GM18861 (cell line): ENCODE results near the gene LCN15.
"Not testable (repeated sequence)": the region's sequence is repeated elsewhere in the genome, so short reads cannot be mapped to it uniquely, and the experiment has no call there.

Source experiments
- ATAC-seq: cut with Tn5 transposase; IDR thresholded peaks from one replicate; pipeline ENCODE4 v1.9.1; 2021; ENCODE audit not compliant: unreplicated experiment

The LCN15 gene

DNA sequence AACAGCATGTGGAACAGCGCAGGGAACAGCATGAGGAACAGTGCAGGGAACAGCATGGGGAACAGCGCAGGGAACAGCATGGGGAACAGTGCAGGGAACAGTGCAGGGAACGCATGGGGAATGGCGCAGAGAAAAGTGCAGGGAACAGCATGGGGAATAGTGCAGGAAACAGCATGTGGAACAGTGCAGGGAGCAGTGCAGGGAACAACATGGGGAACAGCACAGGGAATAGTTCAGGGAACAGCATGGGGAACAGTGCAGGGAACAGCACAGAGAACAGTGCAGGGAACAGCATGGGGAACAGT is 8.2 kb downstream of the LCN15 start:
- ATAC-seq: no peak

- not testable (repeated sequence) for ATAC-seq
Observed at GRCh38 chr9:136755302-136756133, 8.8 kb downstream of the LCN15 start.

DNA sequence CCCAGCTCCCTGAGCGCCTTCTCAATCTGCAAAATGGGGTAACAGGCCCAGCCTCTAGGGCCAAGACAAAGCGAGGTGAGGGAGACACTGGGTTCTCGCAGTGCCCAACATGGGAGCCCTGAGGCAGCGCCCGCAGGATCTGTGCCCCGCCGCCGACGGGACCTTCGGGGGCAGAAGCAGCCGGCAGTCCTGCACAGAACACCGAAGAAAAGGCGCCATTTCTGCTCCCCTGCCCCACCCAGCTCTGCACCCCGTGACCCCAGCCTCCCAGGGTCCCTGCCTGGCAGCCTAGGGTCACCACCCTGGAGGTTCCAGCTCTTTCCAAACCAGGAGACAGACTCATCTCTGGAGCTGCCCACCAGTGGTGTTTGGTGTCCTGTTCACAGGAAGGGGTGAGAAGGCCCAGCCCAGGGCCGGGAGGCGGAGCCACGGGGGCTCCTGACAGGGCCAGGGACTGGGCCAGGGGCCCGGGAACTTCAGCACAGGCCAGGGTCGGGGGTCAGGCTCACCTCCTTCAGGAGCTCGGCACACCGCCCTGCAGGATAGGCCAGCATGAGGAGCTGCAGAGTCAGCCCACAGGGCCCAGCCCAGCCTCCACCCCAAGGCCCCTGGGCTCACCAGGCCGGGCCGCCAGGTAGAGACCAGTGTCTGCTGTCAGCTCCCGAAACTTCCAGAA is 9.6 kb downstream of the LCN15 start:
- no peak for ATAC-seq

- ATAC-seq: no peak
Observed at GRCh38 chr9:136754059-136754572, 10.2 kb downstream of the LCN15 start.

DNA sequence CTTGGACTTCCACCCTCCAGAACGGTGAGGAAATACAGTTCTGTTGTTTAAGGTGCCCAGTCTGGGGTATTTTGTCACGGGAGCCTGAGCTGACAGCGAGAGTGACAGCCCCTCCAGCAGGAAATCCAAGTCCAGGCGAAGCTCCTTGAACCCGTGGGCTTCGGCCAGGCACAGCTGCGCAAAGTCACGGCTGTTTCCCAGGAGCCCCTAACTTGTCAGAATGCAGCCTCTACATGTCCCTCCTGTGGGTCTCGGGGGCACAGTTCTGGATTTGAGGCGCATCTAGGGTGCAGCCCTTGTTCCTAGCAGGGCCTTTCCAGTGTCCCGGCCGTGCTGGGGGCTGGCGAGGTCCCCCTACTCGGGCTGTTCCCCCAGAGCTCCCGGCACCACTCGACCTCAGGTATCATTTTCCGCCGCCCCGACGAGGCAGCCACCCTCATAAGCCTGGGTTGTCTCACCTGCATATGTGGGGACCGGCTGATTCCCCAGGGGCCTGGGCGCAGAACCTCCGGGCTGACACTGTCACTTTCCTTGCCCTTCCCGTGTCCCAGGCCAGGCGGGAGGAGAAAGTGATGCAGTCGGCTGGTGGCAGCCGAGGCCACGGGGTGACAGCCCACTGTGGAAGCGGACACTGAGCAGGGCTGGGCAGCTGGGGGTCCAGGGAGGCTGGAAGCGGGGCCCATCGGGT is 10.8 kb downstream of the LCN15 start:
- no peak for ATAC-seq

DNA sequence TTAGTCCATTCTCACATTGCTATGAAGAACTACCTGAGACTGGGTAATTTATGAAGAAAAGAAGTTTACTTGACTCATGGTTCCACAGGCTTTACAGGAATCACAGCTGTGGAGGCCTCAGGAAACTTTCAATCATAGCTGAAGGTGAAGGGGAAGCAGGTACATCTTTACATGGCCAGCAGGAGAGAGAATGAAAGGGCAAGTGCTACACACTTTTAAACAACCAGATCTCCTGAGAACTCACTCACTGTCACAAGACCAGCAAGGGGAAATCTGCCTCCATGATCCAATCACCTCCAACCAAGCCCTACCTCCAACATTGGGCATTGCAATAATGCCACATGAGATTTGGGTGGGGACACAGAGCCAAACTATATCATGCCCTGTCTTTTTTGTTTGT is 12.5 kb downstream of the LCN15 start:
- ATAC-seq: no peak

DNA sequence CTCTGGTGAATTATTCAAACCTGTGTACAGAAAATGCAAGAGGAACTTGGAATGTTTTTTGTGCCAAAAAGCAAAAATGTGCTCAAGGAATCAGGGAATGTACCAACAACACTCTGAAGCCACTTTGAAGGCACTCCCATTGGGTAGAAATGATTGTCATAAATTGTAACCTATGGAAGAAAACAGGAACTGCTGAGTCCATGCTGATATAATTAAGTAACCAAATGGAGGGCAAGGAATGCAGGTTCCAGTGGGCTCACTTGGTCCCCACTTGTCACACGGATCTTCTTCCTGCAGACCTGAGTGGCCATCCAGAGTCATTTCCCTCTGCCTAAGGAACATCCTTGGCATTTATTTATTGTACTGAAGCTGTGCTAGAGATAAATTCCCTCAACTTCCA is 13.1 kb downstream of the LCN15 start:
- ATAC-seq: no peak

- ATAC-seq: no peak
Observed at GRCh38 chr9:136750526-136750925, 13.8 kb downstream of the LCN15 start.

GRCh38 chr9:136748666-136749611 is 15.4 kb downstream of the LCN15 start:
- no peak for ATAC-seq

DNA sequence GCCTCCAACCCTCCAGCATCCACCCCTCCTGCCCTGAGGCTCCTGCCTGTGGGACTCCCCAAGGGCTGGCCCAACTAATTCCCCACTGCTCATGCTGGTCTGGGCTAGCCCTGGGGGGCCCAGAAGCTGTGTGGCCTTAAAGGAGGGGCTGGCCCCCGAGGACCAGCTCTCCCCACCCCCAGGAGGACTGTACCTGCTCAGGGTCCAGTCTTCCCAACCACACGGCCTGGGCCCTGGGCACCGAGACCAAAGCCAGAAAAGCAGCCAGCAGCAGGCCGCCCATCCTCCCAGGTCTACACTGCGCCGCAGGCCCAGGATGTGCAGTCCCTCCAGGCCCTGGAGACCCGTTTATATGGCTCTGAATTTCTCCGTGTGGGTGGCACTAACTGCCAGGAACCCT is 16.1 kb downstream of the LCN15 start, which contains the start of gene LCN6:
LCN6 (minus strand) TSS at position 325 of the 400 bp plus-strand sequence; CDS start at position 283, 42 bp downstream.
- ATAC-seq: no peak

GRCh38 chr9:136747161-136748060 is 16.9 kb downstream of the LCN15 start:
- ATAC-seq: no peak

DNA sequence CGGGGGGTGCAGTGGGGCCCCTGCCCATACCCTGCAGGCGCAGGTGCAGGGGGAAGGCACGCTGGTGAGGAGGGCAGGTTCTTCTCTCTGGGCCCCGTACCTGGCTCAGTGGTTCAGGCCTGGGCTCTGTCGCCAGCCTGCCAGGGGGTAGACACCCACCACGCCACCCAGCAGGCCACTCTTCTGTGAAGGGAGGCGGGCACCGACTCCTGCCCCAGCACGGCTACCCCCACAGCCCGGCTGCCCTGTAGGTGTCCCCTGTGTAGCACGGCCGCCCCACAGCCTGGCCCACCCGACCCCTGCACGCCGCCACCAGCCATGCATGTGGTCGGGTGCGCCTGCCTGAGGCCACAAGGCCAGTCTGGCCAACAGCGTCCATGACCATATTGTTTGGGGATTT is 17.7 kb downstream of the LCN15 start:
- ATAC-seq: no peak

GRCh38 chr9:136746155-136746490 is 18.2 kb downstream of the LCN15 start:
- no peak for ATAC-seq

DNA sequence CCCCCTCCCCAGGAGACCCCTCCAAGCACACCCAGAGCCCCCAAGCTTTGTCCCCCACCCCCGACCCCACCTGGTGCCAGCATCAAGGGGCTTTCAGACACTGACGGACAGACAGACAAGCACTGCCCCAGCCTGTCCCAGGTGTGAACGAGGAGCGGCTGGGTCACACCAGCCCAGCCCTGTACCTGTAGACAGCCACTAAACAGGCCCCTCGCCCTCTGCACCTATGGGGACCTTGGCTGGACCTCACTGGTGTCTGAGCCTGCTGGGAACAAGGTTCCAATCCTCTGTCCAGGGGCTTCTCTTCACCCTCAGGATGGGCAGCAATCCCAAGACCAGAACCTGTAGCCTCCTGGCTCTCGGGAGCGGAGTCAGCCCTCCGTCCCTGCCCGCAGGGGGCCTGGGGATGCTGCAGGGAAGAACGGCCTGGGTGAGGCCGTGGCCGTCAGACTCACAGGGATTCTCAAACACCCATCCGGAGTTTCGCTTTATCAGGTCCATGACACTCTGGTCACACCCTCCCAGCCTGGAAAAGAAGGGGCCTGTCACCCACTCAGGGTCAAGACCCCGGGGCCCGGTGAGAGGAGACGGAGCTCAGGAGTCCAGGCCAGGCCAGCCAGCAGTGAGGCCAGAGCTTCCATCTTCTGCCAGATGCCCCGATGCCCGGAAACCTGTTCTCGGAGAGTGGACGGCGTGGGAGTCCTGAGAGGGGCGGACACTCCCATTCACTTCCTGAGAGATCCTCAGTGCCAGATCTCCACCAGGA is 18.7 kb downstream of the LCN15 start:
- no peak for ATAC-seq

DNA sequence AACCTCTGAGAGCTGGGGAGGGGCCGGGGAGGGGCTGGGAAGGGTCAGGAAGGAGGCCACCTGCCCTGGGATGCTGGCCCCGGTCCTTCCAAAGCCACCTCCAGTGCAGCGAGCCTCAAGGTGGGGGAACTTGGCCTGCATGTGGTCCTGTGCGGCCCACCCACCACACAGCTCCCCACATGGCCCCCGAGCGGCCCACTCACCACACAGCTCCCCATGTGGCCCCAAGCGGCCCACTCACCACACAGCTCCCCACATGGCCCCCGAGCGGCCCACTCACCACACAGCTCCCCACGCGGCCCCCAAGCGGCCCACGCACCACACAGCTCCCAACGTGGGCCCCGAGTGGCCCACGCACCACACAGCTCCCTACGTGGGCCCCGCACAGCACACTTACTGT is 19.5 kb downstream of the LCN15 start:
- ATAC-seq: no peak

GRCh38 chr9:136743639-136744211 is 20.6 kb downstream of the LCN15 start:
- ATAC-seq: no peak

DNA sequence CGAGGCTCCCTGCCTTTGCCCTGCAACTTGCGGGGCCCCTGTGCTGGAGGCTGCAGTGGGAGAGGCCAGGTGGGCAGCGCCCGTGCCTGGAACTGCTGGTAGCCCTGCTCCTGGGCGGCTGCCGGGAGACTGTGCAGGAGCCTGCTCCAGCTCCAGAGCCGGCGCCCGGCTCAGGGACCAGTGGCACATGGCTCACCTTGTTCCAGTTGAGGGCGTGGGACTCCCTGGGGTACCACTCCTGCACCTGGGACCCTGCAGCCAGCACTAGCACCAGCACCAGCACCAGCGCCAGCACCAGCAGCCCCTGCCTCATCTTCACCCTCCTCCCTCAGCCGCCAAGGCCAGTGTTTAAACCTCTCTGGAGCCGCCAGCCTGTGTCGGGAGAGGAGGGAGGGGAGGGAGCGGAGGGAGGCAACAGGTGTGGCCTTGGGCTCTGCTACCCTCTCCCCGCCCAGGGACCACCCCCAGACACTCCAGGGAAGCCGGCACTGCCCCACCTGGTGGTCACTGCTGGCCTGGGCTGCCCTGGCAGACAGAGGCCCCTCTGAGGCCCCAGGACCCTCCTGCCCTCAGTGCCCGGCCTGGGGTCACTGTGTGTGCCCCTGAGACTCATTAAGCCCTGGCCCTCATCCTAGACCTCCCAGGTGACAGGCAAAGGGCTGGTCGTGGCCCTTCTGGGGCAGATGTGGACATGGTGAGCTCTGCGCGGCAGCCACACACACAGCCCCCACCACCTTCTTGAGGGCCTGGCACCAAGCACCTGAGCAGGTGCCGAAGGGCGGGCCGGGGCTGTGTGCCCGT is 21.5 kb downstream of the LCN15 start, which contains the start of gene LCN10:
LCN10 (minus strand) TSS at position 350 of the 801 bp plus-strand sequence; CDS start at position 313, 37 bp downstream.
- ATAC-seq: no peak
